GM12878 (cell line): ENCODE results near the gene HK3. TPM values are rescaled to one million over a fixed set of nuclear protein-coding genes. Genes with fewer than 3 reads are reported as not detected.

ENCODE experiments used
- ATAC-seq: fragments of 200-7000 bp; cut with Tn5 transposase; 3 replicates; pipeline ENCODE4 v1.9.1; 2020; ENCODE audit warnings: mild to moderate bottlenecking, moderate library complexity
- BruUV-seq: library from RNA; stranded (reverse); fragments of 400-500 nt; replicated peaks from 2 replicates; lab custom pipeline; 2021; lab: Mats Ljungman, UMichigan
- CTCF ChIA-PET: fragments of 300-600 bp; sonication (Branson Sonifier 250); formaldehyde crosslinking; extraction: SDS; loops from one replicate; lab custom pipeline; 2021; ENCODE audit warnings: inconsistent platforms; lab: Yijun Ruan, JAX
- POLR2A ChIA-PET: fragments of 350-600 bp; formaldehyde crosslinking; extraction: SDS; loops from one replicate; lab custom pipeline; 2021; ENCODE audit warnings: inconsistent platforms; lab: Charles Lee
- RAD21 ChIA-PET: fragments of 300-600 bp; sonication (Branson Sonifier 250); formaldehyde crosslinking; loops from one replicate; lab custom pipeline; 2023; ENCODE audit warnings: antibody characterized with exemption; ENCODE audit not compliant: unreplicated experiment; lab: Charles Lee
- SMC1A ChIA-PET: fragments of 300-600 bp; sonication (Branson Sonifier 250); formaldehyde crosslinking; loops from one replicate; lab custom pipeline; 2023; ENCODE audit not compliant: unreplicated experiment, uncharacterized antibody; lab: Charles Lee
- DNase-seq: peaks from one replicate; pipeline ENCODE4 v3.0.0-alpha.2; 2011; ENCODE audit warnings: low read depth, low spot score
- FAIRE-seq: peaks from 3 replicates; lab custom pipeline; 2011; peaks lifted over from hg19 to GRCh38; lab: Jason Lieb, UNC
- H2AFZ ChIP-seq: 2 replicates; pipeline ENCODE4 v1.6.0; 2011; ENCODE audit warnings: low read depth, low read length, control low read depth; ENCODE audit not compliant: control insufficient read depth
- H3K27ac ChIP-seq: 2 replicates; pipeline ENCODE4 v1.5.1; 2011; ENCODE audit warnings: control low read depth; ENCODE audit not compliant: control insufficient read depth, insufficient read depth
- H3K27me3 ChIP-seq, 2 experiments: replicated peaks in 1 of 2; 2 replicates each; pipeline versions ENCODE4 v1.6.0 to v1.6.1; 2011; ENCODE audit warnings: low read length in 1 of 2; ENCODE audit not compliant: control insufficient read depth in 2 of 2, insufficient read depth in 2 of 2
- H3K36me3 ChIP-seq, 2 experiments: 2 replicates each; pipeline ENCODE4 v1.5.1; 2011; ENCODE audit warnings: low read length in 1 of 2; ENCODE audit not compliant: control insufficient read depth in 2 of 2, insufficient read depth in 2 of 2
- H3K4me1 ChIP-seq: 2 replicates; pipeline ENCODE4 v1.6.1; 2011; ENCODE audit warnings: mild to moderate bottlenecking, low read length, moderate library complexity, mixed read lengths; ENCODE audit not compliant: control insufficient read depth, insufficient read depth
- H3K4me2 ChIP-seq: 2 replicates; pipeline ENCODE4 v1.6.0; 2011; ENCODE audit warnings: control low read depth; ENCODE audit not compliant: control insufficient read depth, insufficient read depth
- H3K4me3 ChIP-seq: fragments of 200-600 bp; sonication (generic); 2 replicates; pipeline ENCODE4 v1.5.1; 2016
- H3K79me2 ChIP-seq: 2 replicates; pipeline ENCODE4 v1.6.0; 2011; ENCODE audit warnings: low read length; ENCODE audit not compliant: control insufficient read depth, insufficient read depth
- H3K9ac ChIP-seq: 2 replicates; pipeline ENCODE4 v1.8.0; 2011; ENCODE audit warnings: low read length, control low read depth, mixed read lengths; ENCODE audit not compliant: control insufficient read depth, insufficient read depth
- H3K9me3 ChIP-seq: replicated peaks from 3 replicates; pipeline ENCODE4 v1.5.1; 2011; ENCODE audit warnings: mild to moderate bottlenecking, low read length; ENCODE audit not compliant: control insufficient read depth, insufficient read depth
- H4K20me1 ChIP-seq: 2 replicates; pipeline ENCODE4 v1.6.0; 2011; ENCODE audit not compliant: control insufficient read depth, insufficient read depth
- KDM1A ChIP-seq: fragments of 200-600 bp; sonication (generic); IDR thresholded peaks from 2 replicates; pipeline ENCODE4 v1.6.1; 2016; ENCODE audit warnings: borderline replicate concordance
- NFYB ChIP-seq: IDR thresholded peaks from 2 replicates; pipeline ENCODE4 v1.6.1; 2011; ENCODE audit warnings: low read depth, mild to moderate bottlenecking, low read length, improper control_type of control experiment, moderate library complexity; ENCODE audit not compliant: insufficient read depth
- PKNOX1 ChIP-seq: fragments of 450-650 bp; IDR thresholded peaks from 2 replicates; pipeline ENCODE4 v1.6.1; 2016; ENCODE audit warnings: mild to moderate bottlenecking
- WGBS: methylation state at CpG from one replicate; pipeline ENCODE4 v1.1.6; 2016; ENCODE audit warnings: low lambda C conversion rate; ENCODE audit not compliant: insufficient replicate concordance, insufficient coverage; ENCODE audit errors: missing lambda C conversion rate; 5-methylcytosine and 5-hydroxymethylcytosine counted together
- in situ Hi-C: fragments of 300-500 bp; cut with MboI; formaldehyde crosslinking; loops from 9 replicates; pipeline ENCODE4 v1.14.3; 2018; ENCODE audit warnings: mixed read lengths
- intact Hi-C: fragments of 100-400 bp; cut with micrococcal nuclease; formaldehyde crosslinking; loops from one replicate; pipeline ENCODE4 v1.14.2; 2022; ENCODE audit not compliant: unreplicated experiment
- polyA plus RNA-seq, 11 experiments: library from polyadenylated mRNA; depleted of rRNA in 4 of 11; unstranded in 6 of 11; stranded (reverse) in 5 of 11; fragments of >200 nt; fragmentation: Nextera tagmentation in 4 of 11; fragmentation: Illumina TruSeq in 1 of 11; extraction: Ambion mirVana in 4 of 11; extraction: Trizol in 1 of 11; gene quantifications; 1 replicate in 1 of 11; 2 replicates in 10 of 11; pipeline versions ENCODE4 v1.2.1 to v1.2.3, GENCODE V29; 2011 to 2016; ENCODE audit warnings: inconsistent platforms in 2 of 11, missing spikeins in 2 of 11, low read depth in 1 of 11
- total RNA-seq, 4 experiments: library from RNA; depleted of rRNA in 3 of 4; stranded (reverse); fragments of >200 nt in 3 of 4; fragmentation: Illumina TruSeq in 1 of 4; extraction: Trizol in 1 of 4; gene quantifications; 2 replicates each; pipeline versions ENCODE4 v1.2.1 to v1.2.3, GENCODE V29; 2013 to 2021
- TF ChIP-seq, protein P1 (sequence below): fragments of 450-650 bp; formaldehyde crosslinking; IDR thresholded peaks from 2 replicates; pipeline ENCODE4 v1.4.0; 2022; ENCODE audit warnings: mild to moderate bottlenecking, moderate library complexity

Gene HK3
- total and polyA plus RNA-seq, 10 of the 15 experiments (the other 5 are each of a cell fraction or from before 2014, with no cell fraction given), result 0.13 to 1.3 (median 0.26) TPM; not detected in 4

- no peak for ATAC-seq
- Histone ChIP-seq H2AFZ (no peak overlapping the region), H3K9ac (no peak overlapping the region), H3K27me3 (no peaks in the 10 kb centered on the region), H3K4me2 (no peak overlapping the region), H3K27ac (no peak overlapping the region), H3K9me3 (no peaks in the 10 kb centered on the region), H4K20me1 (no peaks in the 10 kb centered on the region), H3K79me2 (no peaks in the 10 kb centered on the region), H3K36me3 (peaks cover 1 to 15% of the 10 kb centered on the region in 2 experiments), H3K4me1 (no peaks in the 10 kb centered on the region), H3K4me3 (no peak overlapping the region)
- intact Hi-C loops (no loop called here), in situ Hi-C loops (no loop called here)
- SMC1A ChIA-PET, result interaction anchor here (0.8 to 0.9 kb wide), 2 partner anchors 8 to 24 kb away, joined by 3 to 4 read pairs; no protein-coding TSS in a partner anchor
- RAD21 ChIA-PET, result no interaction called here
- POLR2A ChIA-PET, result no interaction called here
- FAIRE-seq, result no peak
- TF ChIP-seq PKNOX1 (no peak), KDM1A (no peak), NFYB (no peak)
- TF ChIP-seq, protein P1, sequence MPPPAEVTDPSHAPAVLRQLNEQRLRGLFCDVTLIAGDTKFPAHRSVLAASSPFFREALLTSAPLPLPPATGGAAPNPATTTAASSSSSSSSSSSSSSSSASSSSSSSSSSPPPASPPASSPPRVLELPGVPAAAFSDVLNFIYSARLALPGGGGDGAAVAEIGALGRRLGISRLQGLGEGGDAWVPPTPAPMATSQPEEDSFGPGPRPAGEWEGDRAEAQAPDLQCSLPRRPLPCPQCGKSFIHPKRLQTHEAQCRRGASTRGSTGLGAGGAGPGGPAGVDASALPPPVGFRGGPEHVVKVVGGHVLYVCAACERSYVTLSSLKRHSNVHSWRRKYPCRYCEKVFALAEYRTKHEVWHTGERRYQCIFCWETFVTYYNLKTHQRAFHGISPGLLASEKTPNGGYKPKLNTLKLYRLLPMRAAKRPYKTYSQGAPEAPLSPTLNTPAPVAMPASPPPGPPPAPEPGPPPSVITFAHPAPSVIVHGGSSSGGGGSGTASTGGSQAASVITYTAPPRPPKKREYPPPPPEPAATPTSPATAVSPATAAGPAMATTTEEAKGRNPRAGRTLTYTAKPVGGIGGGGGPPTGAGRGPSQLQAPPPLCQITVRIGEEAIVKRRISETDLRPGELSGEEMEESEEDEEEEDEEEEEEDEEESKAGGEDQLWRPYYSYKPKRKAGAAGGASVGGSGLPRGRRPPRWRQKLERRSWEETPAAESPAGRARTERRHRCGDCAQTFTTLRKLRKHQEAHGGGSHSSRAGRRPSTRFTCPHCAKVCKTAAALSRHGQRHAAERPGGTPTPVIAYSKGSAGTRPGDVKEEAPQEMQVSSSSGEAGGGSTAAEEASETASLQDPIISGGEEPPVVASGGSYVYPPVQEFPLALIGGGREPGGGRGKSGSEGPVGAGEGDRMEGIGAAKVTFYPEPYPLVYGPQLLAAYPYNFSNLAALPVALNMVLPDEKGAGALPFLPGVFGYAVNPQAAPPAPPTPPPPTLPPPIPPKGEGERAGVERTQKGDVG (CRISPR knock-in tag), result no peak
- CTCF ChIA-PET, result interaction anchor here (0.5 to 1.3 kb wide), 2 partner anchors 276 to 341 kb away, joined by 3 read pairs; no protein-coding TSS in a partner anchor
- DNase-seq, result no peak
- 90% methylated on average over 7 of the region's 7 CpGs for WGBS
- no TSS peak for BruUV-seq
Measured at GRCh38 chr5:176934309-176934930, 35.3 kb upstream of the HK3 start.
